Neural progenitor cell (in vitro differentiated cells): Measurements from ENCODE around the gene AGTR2. TPM values are rescaled to one million over a fixed set of nuclear protein-coding genes. Genes with fewer than 3 reads are reported as not detected.
"Not testable (repeated sequence)": the region's sequence is repeated elsewhere in the genome, so short reads cannot be mapped to it uniquely, and the experiment has no call there.

ENCODE experiments used
- DNase-seq: peaks from one replicate; pipeline ENCODE4 v3.0.0-alpha.2; 2016; ENCODE audit warnings: low spot score
- H2AFZ ChIP-seq: fragments of 200-600 bp; sonication (generic); replicated peaks from 2 replicates; pipeline ENCODE4 v1.6.1; 2016; ENCODE audit warnings: antibody characterized with exemption
- H3F3A ChIP-seq: fragments of 200-600 bp; sonication (generic); 2 replicates; pipeline ENCODE4 v1.6.1; 2016; ENCODE audit warnings: antibody characterized with exemption, low read depth
- H3K27ac ChIP-seq: fragments of 200-600 bp; sonication (generic); 2 replicates; pipeline ENCODE4 v1.5.1; 2016; ENCODE audit warnings: mild to moderate bottlenecking
- H3K27me3 ChIP-seq: fragments of 200-600 bp; sonication (generic); 2 replicates; pipeline ENCODE4 v1.6.1; 2016; ENCODE audit warnings: mild to moderate bottlenecking, moderate library complexity
- H3K36me3 ChIP-seq: fragments of 200-600 bp; sonication (generic); 2 replicates; pipeline ENCODE4 v1.5.1; 2016
- H3K4me1 ChIP-seq: fragments of 200-600 bp; sonication (generic); 2 replicates; pipeline ENCODE4 v1.6.1; 2016; ENCODE audit warnings: mixed run types
- H3K4me2 ChIP-seq: fragments of 200-600 bp; sonication (generic); 2 replicates; pipeline ENCODE4 v1.6.1; 2016
- H3K4me3 ChIP-seq: fragments of 200-600 bp; sonication (generic); 2 replicates; pipeline ENCODE4 v1.5.1; 2016
- H3K79me2 ChIP-seq: fragments of 200-600 bp; sonication (generic); 2 replicates; pipeline ENCODE4 v1.6.1; 2016; ENCODE audit warnings: low read depth
- H3K9ac ChIP-seq: fragments of 200-600 bp; sonication (generic); 2 replicates; pipeline ENCODE4 v1.6.1; 2016
- H3K9me3 ChIP-seq: fragments of 200-600 bp; sonication (generic); 2 replicates; pipeline ENCODE4 v1.5.1; 2016; ENCODE audit warnings: low read depth
- H4K20me1 ChIP-seq: fragments of 200-600 bp; sonication (generic); 2 replicates; pipeline ENCODE4 v1.6.1; 2016; ENCODE audit warnings: low read depth
- H3K27ac Mint-ChIP-seq: 3 replicates; pipeline ENCODE4 v1.8.0; 2021; ENCODE audit warnings: mixed read lengths
- H3K27me3 Mint-ChIP-seq: 2 replicates; pipeline ENCODE4 v1.8.0; 2022; ENCODE audit warnings: low read depth, mild to moderate bottlenecking, inconsistent platforms, moderate library complexity, mixed read lengths; ENCODE audit not compliant: insufficient read depth
- H3K36me3 Mint-ChIP-seq: 3 replicates; pipeline ENCODE4 v1.8.0; 2021; ENCODE audit warnings: mixed read lengths
- H3K4me1 Mint-ChIP-seq: 3 replicates; pipeline ENCODE4 v1.8.0; 2021; ENCODE audit warnings: mixed read lengths
- H3K4me3 Mint-ChIP-seq: 3 replicates; pipeline ENCODE4 v1.8.0; 2021; ENCODE audit warnings: mild to moderate bottlenecking, moderate library complexity, mixed read lengths
- H3K9me3 Mint-ChIP-seq: 3 replicates; pipeline ENCODE4 v1.8.0; 2020; ENCODE audit warnings: mixed read lengths
- CTCF ChIP-seq: fragments of 200-600 bp; sonication (generic); IDR thresholded peaks from 2 replicates; pipeline ENCODE4 v1.5.1; 2017; ENCODE audit warnings: antibody characterized with exemption, mild to moderate bottlenecking
- EZH2 ChIP-seq: fragments of 200-600 bp; sonication (generic); IDR thresholded peaks from 2 replicates; pipeline ENCODE4 v1.6.1; 2017; ENCODE audit warnings: antibody characterized with exemption, mild to moderate bottlenecking, moderate library complexity
- EZH2phosphoT487 ChIP-seq: fragments of 200-600 bp; sonication (generic); IDR thresholded peaks from 2 replicates; pipeline ENCODE4 v1.6.1; 2017; ENCODE audit warnings: antibody characterized with exemption
- total RNA-seq: library from RNA; depleted of rRNA; stranded (reverse); fragments of >200 nt; gene quantifications from 2 replicates; pipeline ENCODE4 v1.2.3, GENCODE V29; 2015; ENCODE audit warnings: low replicate concordance

AGTR2 gene
- total RNA-seq, 1 donor from 2014 or later: not detected

- Mint-ChIP-seq H3K27me3 (no peaks in the 10 kb centered on the region), H3K9me3 (no peaks in the 10 kb centered on the region), H3K4me1 (no peaks in the 10 kb centered on the region), H3K4me3 (no peak overlapping the region), H3K27ac (no peak overlapping the region), H3K36me3 (no peaks in the 10 kb centered on the region)
- Histone ChIP-seq H4K20me1 (no peaks in the 10 kb centered on the region), H2AFZ (no peak overlapping the region), H3K4me2 (no peak overlapping the region), H3K9me3 (peaks cover 8% of the 10 kb centered on the region), H3F3A (no peaks in the 10 kb centered on the region), H3K27me3 (no peaks in the 10 kb centered on the region), H3K4me1 (no peaks in the 10 kb centered on the region), H3K27ac (no peak overlapping the region), H3K9ac (no peak overlapping the region), H3K79me2 (no peaks in the 10 kb centered on the region), H3K4me3 (no peak overlapping the region), H3K36me3 (no peaks in the 10 kb centered on the region)
- TF ChIP-seq EZH2phosphoT487 (no peak), CTCF (no peak), EZH2 (no peak)
- no peak for DNase-seq
Measured at GRCh38 chrX:116198235-116198634, 27.7 kb downstream of the AGTR2 start.

- H2AFZ ChIP-seq: no peak overlapping the region
- no peaks in the 10 kb centered on the region for H3K4me1 ChIP-seq
- Mint-ChIP-seq H3K9me3 (no peaks in the 10 kb centered on the region), H3K27me3 (no peaks in the 10 kb centered on the region), H3K27ac (no peak overlapping the region), H3K4me1 (no peaks in the 10 kb centered on the region), H3K36me3 (no peaks in the 10 kb centered on the region), H3K4me3 (no peak overlapping the region)
- DNase-seq: peak; percentile 5
- TF ChIP-seq EZH2phosphoT487: no peak
- no peak for TF ChIP-seq EZH2
- TF ChIP-seq CTCF: peak; percentile 48
- H3K4me3 ChIP-seq: no peak overlapping the region
- H3K27ac ChIP-seq: no peak overlapping the region
- H3K79me2 ChIP-seq: no peaks in the 10 kb centered on the region
- no peaks in the 10 kb centered on the region for H3F3A ChIP-seq
- peaks cover 8% of the 10 kb centered on the region for H3K9me3 ChIP-seq
- H3K27me3 ChIP-seq: no peaks in the 10 kb centered on the region
- no peak overlapping the region for H3K9ac ChIP-seq
- H3K4me2 ChIP-seq: no peak overlapping the region
- H4K20me1 ChIP-seq: no peaks in the 10 kb centered on the region
- H3K36me3 ChIP-seq: no peaks in the 10 kb centered on the region
Measured at GRCh38 chrX:116198810-116199209, 28.3 kb downstream of the AGTR2 start.

- H3K4me1 Mint-ChIP-seq: no peaks in the 10 kb centered on the region
- no peaks in the 10 kb centered on the region for H3K4me1 ChIP-seq
- no peaks in the 10 kb centered on the region for H3K36me3 ChIP-seq
- no peaks in the 10 kb centered on the region for H3K27me3 ChIP-seq
- H3K27ac Mint-ChIP-seq: no peak overlapping the region
- H4K20me1 ChIP-seq: no peaks in the 10 kb centered on the region
- H3K4me3 ChIP-seq: no peak overlapping the region
- H3F3A ChIP-seq: no peaks in the 10 kb centered on the region
- H3K9me3 ChIP-seq: no peaks in the 10 kb centered on the region
- no peaks in the 10 kb centered on the region for H3K9me3 Mint-ChIP-seq
- peak; percentile 70 for TF ChIP-seq CTCF
- no peak for TF ChIP-seq EZH2
- H3K9ac ChIP-seq: no peak overlapping the region
- peak; percentile 35 for DNase-seq
- no peak overlapping the region for H3K4me3 Mint-ChIP-seq
- no peaks in the 10 kb centered on the region for H3K36me3 Mint-ChIP-seq
- H3K79me2 ChIP-seq: no peaks in the 10 kb centered on the region
- no peak overlapping the region for H3K4me2 ChIP-seq
- no peak overlapping the region for H3K27ac ChIP-seq
- H2AFZ ChIP-seq: peak overlapping the region; percentile 56
- H3K27me3 Mint-ChIP-seq: peaks cover 4% of the 10 kb centered on the region
Measured at GRCh38 chrX:116204932-116205331, 34.4 kb downstream of the AGTR2 start.

GRCh38 chrX:116213262-116213661 is 42.7 kb downstream of the AGTR2 start:
- no peaks in the 10 kb centered on the region for H3K9me3 Mint-ChIP-seq
- H3K4me3 Mint-ChIP-seq: no peak overlapping the region
- Histone ChIP-seq H3K9me3 (no peaks in the 10 kb centered on the region), H3K9ac (no peak overlapping the region), H3K4me2 (no peak overlapping the region), H3F3A (no peaks in the 10 kb centered on the region), H3K4me1 (no peaks in the 10 kb centered on the region), H3K36me3 (no peaks in the 10 kb centered on the region), H2AFZ (no peak overlapping the region), H3K79me2 (no peaks in the 10 kb centered on the region), H3K4me3 (no peak overlapping the region), H3K27ac (no peak overlapping the region), H3K27me3 (no peaks in the 10 kb centered on the region), H4K20me1 (no peaks in the 10 kb centered on the region)
- H3K4me1 Mint-ChIP-seq: no peaks in the 10 kb centered on the region
- TF ChIP-seq CTCF (no peak), EZH2phosphoT487 (no peak), EZH2 (no peak)
- no peak for DNase-seq
- no peaks in the 10 kb centered on the region for H3K36me3 Mint-ChIP-seq
- H3K27ac Mint-ChIP-seq: no peak overlapping the region
- H3K27me3 Mint-ChIP-seq: peaks cover 3% of the 10 kb centered on the region

GRCh38 chrX:116217080-116217479 is 46.5 kb downstream of the AGTR2 start:
- H3K79me2 ChIP-seq, H3K9ac ChIP-seq, H3K27me3 ChIP-seq, H3K4me1 Mint-ChIP-seq, H3K27ac ChIP-seq, H2AFZ ChIP-seq, DNase-seq, H3K9me3 ChIP-seq, H3K9me3 Mint-ChIP-seq, H3F3A ChIP-seq, H3K27me3 Mint-ChIP-seq, H4K20me1 ChIP-seq, H3K4me1 ChIP-seq, H3K36me3 Mint-ChIP-seq, H3K27ac Mint-ChIP-seq, H3K36me3 ChIP-seq, H3K4me3 ChIP-seq, H3K4me3 Mint-ChIP-seq, H3K4me2 ChIP-seq: not testable (repeated sequence)
